PC-3 (cell line): Measurements from ENCODE around the gene FGGY.

Source experiments
- EZH2 ChIP-seq: fragments of 300-600 bp; sonication (generic); IDR thresholded peaks from one replicate; pipeline ENCODE4 v1.6.1; 2017; ENCODE audit warnings: antibody characterized with exemption, mild to moderate bottlenecking, low read length; ENCODE audit not compliant: unreplicated experiment
- EZH2phosphoT487 ChIP-seq: fragments of 300-600 bp; sonication (generic); IDR thresholded peaks from 2 replicates; pipeline ENCODE4 v1.6.1; 2018; ENCODE audit warnings: mild to moderate bottlenecking, antibody characterized with exemption, low read length, borderline replicate concordance
- TF ChIP-seq, protein P1 (sequence below): fragments of 300-600 bp; sonication (generic); conservative IDR thresholded peaks from 2 replicates; pipeline ENCODE4 v1.5.1; 2017; ENCODE audit warnings: antibody characterized with exemption, low read depth, mild to moderate bottlenecking, low read length

DNA sequence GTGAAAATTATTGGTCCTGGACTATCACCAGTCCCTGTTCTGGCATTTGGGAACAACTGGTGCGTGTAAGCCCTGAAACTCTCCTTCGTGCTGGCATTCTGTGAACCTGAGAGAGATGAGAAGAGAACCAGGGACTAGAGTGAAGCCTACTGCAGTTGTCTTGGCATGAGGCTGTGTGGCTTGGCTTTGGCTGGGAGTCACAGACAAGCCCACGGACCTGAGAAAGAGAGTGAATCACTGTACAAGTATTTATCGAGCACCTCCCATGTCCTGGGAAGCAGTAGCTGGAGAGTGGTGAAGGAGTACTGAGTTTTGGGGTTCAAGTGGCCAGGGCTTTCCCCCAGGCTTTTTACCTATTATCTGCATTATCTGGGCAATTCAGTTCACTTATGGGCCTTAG, 63.3 kb downstream of the FGGY start:
- no peak for TF ChIP-seq EZH2
- TF ChIP-seq, protein P1, sequence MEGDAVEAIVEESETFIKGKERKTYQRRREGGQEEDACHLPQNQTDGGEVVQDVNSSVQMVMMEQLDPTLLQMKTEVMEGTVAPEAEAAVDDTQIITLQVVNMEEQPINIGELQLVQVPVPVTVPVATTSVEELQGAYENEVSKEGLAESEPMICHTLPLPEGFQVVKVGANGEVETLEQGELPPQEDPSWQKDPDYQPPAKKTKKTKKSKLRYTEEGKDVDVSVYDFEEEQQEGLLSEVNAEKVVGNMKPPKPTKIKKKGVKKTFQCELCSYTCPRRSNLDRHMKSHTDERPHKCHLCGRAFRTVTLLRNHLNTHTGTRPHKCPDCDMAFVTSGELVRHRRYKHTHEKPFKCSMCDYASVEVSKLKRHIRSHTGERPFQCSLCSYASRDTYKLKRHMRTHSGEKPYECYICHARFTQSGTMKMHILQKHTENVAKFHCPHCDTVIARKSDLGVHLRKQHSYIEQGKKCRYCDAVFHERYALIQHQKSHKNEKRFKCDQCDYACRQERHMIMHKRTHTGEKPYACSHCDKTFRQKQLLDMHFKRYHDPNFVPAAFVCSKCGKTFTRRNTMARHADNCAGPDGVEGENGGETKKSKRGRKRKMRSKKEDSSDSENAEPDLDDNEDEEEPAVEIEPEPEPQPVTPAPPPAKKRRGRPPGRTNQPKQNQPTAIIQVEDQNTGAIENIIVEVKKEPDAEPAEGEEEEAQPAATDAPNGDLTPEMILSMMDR: no peak
- no peak for TF ChIP-seq EZH2phosphoT487
